HG03571 (cell line): ENCODE results near the gene LOXL4.

Source experiments
- ATAC-seq: cut with Tn5 transposase; IDR thresholded peaks from one replicate; pipeline ENCODE4 v1.9.1; 2021; ENCODE audit not compliant: unreplicated experiment

LOXL4 gene

DNA sequence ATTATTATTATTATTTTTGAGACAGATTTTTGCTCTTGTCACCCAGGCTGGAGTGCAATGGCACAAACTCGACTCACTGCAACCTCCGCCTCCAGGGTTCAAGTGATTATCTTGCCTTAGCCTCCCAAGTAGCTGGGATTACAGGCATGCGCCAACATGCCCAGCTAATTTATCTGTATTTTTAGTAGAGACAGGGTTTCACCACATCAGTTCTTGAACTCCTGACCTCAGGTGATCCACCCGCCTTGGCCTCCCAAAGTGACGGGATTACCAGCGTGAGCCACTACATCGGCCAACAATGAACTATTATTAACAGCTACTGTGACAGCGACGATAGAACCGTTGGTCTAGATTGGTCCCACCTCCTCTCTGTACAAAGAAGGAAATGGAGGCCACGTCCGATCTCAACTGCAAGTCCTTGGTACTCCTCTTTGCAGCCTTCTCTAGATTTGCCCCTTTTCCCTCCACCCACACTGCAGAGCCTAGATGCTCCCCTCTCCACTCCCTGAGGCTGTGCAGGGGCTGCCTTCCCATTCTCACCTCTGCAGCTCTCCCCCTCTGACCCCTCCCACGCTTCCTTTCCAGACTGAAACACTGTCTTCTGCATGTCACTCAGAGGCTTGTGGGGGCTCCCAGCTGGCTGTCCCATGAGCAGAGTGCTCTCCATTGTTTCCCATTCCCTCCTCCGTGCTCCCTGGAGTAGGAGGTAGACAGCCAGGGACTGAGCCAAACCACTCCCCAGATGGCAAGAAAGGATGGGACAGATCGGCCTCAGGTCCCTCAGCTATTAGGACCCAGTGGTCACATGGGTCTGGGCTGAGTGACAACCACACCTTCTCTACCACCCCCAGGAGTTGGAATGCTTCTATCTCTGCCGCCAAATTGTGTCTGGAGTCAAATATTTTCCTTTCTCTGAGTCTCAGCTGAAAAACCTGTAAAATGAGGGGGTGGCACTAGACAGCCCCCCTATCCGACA is 2.3 kb downstream of the LOXL4 start:
- no peak for ATAC-seq

DNA sequence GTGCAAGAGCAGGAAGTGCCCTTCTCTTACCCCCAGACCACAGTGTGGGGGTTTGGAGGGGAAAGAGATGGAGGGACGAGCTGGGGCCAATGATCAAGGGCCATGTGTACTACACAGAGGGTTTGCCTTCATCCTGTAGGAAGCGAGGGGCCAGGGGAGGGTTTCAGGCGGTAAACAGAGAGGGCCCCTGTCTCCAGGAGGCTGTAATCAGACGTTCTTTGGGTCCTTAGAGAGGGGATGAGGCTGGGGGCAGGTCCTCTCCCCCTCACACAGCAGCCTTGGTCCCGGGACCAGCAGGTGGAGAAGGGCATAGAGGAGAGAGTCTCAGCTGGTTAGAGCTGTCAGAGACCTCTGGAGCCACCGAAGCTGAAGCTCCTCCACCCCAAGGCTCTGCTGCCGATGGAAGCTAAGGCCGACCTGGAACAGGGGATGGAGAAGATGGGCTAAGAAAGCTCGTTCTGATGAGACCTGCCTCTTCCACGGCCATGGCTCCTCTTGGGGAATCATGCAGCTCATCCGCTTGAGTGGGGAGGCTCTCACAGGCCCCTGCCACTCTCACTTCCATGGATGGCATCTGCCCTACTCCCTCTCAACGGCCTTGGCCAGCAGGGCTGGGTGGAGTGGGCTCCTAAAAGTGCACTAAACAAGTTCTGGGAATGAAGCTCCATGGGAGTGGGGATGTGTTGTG is 3.5 kb downstream of the LOXL4 start:
- ATAC-seq, result no peak

DNA sequence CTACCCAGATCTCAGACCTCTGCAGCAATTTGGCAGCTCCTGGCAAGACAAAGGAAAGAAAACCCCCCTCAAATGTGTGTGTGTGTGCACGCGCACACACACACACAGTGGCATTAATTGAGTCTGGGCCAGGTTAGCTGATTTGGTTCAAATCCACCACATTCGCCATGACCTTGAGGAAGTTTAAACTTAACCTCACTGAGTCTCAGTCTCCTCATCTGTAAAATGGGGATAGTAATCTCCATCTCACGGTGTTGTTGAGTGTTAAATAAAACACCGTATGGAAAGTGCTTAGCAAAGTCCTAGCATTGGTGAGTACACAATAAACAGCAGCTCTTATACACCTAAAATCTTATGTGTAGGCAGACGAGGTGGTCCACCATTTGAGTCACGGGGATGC is 4.9 kb downstream of the LOXL4 start:
- no peak for ATAC-seq

DNA sequence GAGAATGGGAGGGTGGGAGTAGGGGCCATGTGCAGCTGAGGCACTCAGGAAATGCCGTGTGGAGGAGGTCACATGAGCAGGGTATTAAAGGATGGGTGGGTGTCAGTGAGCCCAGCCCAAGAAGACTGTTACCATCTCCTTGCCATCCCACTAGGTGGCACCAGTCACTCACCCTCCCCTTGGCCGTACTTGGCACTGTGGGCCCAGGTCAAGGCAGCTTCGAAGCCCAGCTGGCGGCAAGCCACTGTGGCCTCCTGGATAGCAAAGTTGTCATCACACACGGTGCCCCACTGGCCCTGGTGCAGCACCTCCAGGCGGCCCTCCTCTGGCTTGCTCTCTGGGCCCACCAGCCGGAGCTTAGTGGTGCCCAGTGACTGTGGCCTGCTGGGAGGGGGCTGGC is 5.4 kb downstream of the LOXL4 start:
- ATAC-seq, result no peak

DNA sequence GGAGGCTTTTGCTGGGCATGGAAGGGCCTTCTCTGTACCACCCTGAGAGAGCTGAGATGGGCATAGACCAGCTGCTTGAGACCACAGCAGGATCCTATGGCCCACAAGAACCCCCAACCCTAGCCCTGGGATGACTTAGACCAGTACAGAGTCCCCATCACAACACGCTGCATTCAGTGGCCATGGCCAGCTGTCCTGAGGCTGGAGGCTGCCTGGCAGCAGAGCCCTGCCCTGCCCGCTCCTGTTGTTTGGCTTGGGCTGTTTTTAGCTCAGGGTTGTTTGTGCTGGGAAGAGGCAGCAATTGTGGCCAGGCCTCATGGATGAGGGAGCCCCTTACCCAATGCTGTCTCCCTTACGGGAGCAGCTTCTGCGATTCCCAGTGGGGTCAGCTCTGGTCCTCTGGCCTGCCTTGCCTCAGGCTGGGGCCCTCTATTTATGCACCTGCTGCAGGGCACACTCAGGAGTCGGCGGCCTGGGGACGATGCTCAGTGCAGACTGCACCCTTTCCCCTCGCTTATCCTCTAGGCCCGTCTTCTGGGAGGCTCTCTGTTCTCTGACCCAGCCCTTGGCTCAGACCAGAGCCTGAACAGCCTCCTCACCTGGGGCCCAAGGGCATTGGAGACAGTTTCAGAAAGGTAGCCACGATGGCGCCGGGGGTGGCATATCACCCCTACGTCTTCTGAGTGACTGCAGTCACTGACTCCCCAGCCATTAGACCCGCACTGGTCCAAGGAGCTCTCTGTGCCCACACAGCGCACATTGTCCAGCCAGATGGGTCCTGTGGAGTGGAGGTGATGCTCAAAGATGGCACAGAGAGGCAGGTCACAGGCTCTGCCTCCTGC is 6.3 kb downstream of the LOXL4 start:
- no peak for ATAC-seq

DNA sequence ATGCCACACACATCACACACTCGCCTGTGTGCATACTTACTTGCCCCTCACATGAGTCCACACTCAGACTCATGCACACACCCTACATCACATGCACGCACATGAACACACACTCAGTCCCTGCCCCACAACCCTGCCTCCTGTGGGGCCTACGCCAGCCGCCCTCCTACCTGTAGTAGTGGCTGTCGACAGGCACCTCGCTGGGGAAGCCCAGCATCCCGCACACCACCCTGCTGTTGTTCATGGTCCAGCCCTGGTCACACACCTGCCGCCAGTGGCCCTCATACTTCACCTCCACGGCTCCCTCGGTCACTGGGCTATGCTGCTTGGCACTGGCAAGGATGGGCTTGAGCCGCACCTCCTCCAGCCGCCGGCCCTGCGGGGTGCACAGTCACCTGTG is 7.2 kb downstream of the LOXL4 start:
- no peak for ATAC-seq

DNA sequence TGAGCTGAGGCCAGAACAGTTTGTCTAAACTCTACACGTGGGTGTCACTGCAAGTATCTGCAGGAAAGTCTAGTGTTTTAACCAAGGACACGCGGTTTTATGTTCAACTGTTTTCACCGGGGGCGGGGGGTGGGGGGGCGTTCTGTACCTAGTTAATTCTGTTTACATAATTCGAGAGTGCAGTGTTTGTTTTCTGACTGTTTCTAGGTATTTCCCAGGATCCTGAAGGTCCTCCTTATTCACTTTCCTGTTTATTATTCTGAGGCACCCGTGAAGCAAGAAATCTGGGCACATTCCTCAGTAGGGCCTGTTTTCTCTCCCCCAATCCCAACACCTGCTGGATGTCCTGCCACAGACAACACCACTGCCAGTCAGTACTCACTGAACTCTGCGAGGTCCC is 7.6 kb downstream of the LOXL4 start:
- ATAC-seq, result no peak

DNA sequence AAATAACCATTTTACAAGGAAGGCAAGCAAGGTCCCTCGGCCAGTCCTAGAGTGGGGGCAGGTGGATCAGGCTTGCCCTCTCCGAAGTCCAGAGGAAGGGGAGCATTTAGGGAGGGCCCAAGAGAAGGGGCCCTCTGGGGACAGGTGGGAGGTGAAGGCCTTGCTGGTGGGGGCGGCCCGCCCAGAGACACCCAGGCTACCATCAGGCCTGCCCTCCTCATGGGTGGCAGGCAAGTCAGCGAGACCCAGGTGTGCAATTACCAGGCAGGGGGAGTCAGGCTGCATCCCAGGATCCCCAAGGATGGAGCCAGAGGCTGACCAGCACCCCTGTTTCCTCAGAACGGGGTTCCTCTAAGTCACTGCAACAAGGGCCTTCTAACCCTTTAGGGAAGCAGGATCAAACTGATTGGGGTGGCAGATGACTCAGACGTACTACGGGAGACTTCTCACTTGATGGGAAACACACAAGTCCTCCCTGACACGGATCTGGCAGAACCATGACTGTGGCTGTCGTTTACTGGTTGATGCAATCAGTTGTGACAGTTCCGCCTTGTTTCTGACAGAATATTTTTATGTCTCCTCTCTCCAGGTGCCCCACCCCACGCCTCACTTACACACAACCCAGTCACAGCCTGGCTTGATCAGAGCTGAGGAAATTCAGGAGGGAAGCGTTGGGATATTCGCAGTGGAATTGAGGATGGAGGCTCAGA is 8.2 kb downstream of the LOXL4 start:
- no peak for ATAC-seq

DNA sequence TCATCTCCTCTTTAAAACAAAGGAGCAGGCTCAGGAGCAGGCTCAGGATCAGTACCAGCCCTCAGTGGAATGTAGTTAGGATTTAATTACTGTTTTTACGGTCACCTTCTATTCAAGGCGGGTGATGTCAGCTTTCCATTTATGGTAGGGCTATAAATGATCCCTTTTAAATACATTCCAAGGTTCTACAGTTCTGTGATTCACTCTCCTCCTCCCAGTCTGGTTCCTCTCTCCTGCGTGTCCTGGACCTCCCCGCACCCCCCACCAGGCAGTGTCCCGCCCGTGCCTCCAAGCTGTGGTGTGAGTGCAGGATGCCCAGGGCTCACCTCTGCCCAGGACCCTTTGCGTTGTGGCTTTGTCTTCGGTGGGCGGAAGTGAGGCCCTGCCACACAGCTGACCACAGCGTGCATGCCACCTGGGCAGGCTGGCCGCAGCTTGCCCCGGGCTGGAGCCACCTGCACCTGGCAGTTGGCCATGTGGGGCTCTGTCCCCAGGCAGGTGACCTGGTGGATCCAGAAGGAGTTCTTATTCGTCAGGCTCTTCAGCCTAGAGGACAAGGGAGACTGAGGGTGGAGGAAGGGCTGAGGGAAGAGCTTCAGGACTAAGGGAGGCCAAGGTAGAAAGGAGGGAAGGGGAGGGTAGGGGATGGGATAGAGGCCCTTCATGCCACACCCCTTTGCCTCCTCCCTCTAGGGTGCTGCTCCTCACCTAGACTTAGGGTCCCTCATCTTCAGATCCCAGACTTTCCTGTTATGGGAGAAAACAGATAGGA is 9.1 kb downstream of the LOXL4 start:
- ATAC-seq, result no peak

DNA sequence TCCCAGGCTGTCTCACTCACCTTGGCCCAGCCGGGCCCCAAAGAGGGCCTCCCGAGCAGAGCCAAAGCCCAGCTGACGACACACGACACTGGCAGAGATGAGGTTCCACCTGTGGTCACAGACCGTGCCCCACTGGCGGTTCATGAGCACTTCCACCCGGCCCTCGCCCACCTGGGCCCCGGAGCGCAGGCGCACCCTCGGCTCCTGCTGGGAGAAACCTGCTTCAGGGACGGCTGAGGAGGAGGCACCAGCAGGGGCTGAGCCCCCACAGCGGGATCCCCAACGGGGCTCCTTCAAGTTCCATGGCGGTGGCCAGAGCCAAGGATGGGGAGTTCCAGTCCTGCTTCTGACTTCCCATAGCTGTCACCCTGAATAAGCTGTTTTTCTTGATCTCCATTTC is 10.0 kb downstream of the LOXL4 start:
- no peak for ATAC-seq

DNA sequence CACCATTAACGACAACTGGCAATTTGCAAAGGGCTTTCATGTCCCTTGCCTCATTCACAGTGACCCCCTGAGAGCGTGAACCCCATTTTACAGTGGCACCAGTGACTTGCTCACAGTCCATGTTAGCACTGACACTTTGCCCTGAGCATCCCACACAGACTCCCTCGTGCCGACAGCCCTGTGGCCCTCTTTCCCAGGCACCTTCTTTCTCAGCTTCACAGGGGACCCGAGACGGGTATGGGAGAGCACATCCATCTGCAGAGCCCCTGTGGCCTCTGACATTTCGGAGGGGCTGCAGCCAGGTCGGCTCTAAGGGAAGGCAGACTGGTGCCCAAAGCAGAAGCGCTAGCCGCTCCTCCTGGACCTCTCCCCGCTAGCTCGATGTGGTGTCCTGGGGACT is 10.8 kb downstream of the LOXL4 start:
- ATAC-seq, result no peak

DNA sequence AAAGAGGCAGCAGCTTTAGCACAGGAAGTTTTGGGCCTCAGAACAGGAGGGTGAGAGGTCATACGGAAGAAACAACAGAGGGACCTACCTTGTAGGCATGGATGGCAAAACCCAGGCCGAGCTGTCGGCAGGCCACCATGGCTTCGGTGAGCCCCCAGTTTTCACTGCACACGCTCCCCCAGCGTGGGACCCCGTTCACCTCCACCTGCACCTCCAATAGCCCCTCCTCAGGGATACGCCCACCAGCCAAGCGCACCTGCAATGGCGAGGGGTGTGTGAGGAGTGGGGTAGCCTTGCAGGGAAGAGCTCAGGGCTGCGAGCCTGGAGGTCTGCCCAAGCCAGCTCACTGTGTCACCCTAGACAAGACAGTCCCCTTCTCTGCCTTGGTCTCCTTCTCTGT is 11.3 kb downstream of the LOXL4 start:
- ATAC-seq, result no peak

DNA sequence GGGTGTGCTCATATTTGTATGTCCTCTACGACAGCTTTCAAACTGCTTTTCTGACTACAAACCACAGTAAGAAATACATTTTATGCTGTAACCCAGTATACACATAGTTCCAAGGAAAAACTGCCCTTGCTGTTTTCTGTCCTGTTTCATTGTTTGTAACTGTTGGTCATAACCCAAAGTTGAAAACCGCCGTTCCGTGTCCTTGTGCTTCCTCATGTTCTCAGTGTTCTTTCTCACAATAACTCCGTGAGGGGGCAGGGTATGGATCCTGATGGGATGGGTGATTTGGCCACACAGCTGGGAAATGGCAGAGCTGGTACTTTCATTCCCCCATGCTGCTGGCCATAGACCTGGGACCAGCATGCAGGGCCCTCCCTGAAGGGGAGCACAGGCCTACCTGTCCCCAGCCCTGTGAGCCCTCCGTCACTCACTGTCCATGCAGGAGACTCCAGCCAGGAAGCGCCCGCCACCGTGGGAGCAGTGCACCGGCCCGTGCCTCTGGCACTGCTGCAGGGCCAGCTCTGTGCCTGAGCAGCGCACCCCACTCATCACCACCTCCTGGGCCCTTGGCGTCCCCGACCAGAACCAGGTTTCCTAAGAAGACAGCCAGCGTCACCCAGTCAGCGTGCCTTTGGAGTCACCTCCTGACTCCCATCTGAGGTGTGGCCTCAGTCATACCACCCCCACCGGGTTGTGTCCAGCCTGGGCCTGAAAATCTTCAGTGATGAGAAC is 12.7 kb downstream of the LOXL4 start:
- no peak for ATAC-seq

DNA sequence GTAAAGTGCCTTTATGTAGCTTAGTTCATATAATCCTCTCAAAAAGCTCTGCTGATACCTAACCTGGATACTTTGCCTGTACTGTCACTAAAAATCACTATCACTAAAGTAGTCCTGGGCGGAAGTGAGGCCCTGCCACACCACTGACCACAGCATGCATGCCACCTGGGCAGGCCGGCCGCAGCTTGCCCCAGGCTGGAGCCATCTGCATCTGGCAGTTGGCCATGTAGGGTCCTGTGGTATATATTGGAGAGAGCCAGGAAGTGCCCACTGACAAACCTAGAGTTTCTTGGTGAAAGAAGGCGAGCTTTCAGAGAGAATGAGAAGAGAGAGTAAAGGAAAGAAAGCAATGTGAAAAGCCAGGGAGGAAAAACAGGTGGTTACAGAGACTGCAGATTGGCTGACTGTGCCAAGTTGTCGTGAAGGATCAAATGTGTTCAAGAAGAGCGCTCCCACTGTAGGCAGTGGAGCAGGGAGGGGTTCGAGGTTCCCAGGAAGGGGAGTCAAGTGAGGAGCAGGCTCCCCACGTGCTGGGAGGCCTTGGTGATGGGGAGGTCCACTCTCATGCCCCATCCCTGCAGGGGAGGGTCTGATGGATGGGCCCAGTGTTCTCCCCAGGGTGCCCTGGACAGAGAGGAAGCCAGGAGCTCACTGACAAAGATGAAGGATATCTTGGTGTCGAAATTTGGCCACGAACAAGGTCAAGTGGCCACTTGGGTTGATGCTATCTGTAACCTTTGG is 13.6 kb downstream of the LOXL4 start:
- ATAC-seq, result no peak

DNA sequence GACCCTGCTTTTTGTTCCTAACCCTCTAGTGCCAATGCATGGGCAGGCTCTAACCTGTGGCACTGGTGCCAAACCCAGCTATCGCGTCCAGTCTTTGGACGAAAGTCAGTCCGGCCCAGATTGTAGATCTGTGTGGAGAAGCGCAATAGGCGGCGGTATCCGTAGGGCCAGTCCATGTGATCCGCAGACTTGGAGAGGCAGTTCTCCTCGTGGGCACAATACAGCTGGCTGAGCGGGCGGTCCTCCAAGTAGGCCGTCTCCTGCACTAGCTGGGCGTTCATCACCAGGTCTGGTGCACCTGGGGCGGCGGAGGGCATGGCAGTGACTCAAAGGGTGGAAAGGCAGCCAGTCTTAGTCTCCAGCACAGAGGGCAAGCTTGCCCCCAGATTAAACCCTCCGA is 14.5 kb downstream of the LOXL4 start:
- no peak for ATAC-seq

DNA sequence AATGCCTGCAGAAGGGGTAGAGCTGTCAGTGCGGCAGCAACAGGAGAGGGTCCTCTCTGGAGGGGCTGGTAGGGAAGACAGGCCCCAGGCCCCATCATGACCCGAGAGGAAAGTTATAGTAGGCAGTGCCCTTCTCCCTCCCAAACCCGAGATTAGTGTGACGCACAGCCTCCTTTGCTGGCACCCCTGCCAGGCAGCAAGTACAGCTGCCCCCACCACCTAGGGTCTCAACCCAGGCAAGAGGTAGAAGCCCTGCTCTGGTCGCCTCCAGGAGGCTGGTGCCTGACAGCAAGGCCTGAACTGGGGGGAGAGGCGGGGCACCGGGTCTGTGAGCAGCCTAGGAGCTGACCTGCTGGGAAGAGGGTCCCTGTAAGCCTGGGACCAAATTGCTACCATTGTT is 15.5 kb downstream of the LOXL4 start:
- ATAC-seq, result no peak

DNA sequence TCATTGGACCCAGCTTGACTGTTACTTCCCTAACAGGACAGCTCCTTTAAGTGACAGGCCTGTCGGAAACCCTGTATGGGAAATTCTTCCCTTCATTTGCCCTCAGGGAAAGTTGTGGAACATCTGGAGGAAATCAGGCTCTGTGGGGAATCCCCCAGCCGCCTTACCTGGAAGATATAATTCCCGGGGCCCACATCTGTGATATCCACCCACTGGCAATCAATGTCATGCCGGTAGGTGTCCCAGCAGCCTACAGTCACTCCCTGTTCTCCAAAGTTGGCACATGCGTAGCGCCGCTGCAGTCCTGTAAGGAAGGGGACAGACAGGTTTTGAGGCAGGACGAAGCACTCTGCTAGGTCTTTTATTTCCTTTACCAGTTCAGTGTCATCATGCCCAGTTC is 16.6 kb downstream of the LOXL4 start:
- no peak for ATAC-seq

DNA sequence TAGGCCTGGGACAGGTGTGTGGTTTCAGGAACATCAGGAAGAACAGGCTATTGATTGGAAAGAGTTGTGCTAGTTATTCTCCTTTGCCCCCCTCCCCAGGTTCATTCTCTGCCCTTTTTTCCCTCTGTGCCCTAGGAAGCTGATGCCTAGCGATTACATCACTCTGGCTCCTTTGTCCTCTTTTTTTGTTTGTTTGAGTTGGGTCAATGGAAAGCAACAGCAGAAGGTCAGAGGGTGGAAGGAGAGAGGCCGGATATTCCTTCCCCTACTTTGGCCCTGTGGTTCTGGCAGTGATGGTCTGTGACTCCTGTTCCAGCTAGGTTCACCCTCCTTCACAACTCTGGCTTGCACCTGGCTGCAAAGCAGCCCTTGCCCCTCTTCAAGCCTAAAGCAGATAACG is 18.9 kb downstream of the LOXL4 start:
- ATAC-seq, result no peak

DNA sequence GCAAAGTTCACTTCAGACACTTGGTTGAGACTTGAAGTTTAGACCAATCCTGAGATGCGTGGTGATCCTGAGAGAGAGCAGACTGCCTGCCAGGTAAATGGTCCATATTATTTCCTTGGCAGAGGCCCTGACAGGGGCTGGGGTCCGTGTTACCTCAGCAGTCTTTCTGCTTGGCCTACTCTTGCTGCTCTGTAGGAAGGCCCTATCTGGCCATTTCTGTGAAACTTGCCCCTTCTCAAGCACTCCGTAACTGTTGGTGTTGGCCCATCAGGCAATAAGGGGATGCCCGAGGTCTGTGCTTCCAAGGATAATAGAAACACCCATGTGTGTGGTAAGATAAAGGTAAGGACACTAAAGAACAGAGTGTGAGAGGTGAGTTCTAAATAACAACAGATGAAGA is 20.0 kb downstream of the LOXL4 start:
- no peak for ATAC-seq
